NCI-H748 treated with DMSO at 0.1 percent for 48 hours (cell line): Measurements from ENCODE around the gene FAM98B.
A peak's percentile ranks its signal among the peaks of the same experiment; 100 is the strongest.

Source experiments
- DNase-seq: peaks from one replicate; lab custom pipeline; 2025; lab: John Stamatoyannopoulos, UW

Gene FAM98B

GRCh38 chr15:38461066-38461833 lies 7.3 kb downstream of the FAM98B start:
- no peak for DNase-seq

- DNase-seq, result no peak
Measured at GRCh38 chr15:38463893-38464292, 10.0 kb downstream of the FAM98B start.

GRCh38 chr15:38464675-38465074 lies 10.7 kb downstream of the FAM98B start:
- no peak for DNase-seq

GRCh38 chr15:38470816-38471215 lies 16.9 kb downstream of the FAM98B start:
- DNase-seq, result no peak

- DNase-seq, result no peak
Measured at GRCh38 chr15:38471974-38472373, 18.0 kb downstream of the FAM98B start.

- DNase-seq, result peak; percentile 7
Measured at GRCh38 chr15:38474155-38474757, 20.3 kb downstream of the FAM98B start.

GRCh38 chr15:38475361-38475760 lies 21.4 kb downstream of the FAM98B start:
- DNase-seq, result no peak

- no peak for DNase-seq
Measured at GRCh38 chr15:38476120-38476519, 22.2 kb downstream of the FAM98B start.

- no peak for DNase-seq
Measured at GRCh38 chr15:38477637-38478036, 23.7 kb downstream of the FAM98B start.

GRCh38 chr15:38479266-38479665 lies 25.3 kb downstream of the FAM98B start:
- DNase-seq, result no peak

- no peak for DNase-seq
Measured at GRCh38 chr15:38479756-38480155, 25.8 kb downstream of the FAM98B start.

- no peak for DNase-seq
Measured at GRCh38 chr15:38481113-38481512, 27.2 kb downstream of the FAM98B start.

GRCh38 chr15:38481761-38482160 lies 27.8 kb downstream of the FAM98B start:
- no peak for DNase-seq

GRCh38 chr15:38482572-38482971 lies 28.6 kb downstream of the FAM98B start:
- no peak for DNase-seq

- no peak for DNase-seq
Measured at GRCh38 chr15:38486936-38487335, 33.0 kb downstream of the FAM98B start.

GRCh38 chr15:38487378-38487777 lies 33.5 kb downstream of the FAM98B start:
- DNase-seq, result no peak

- no peak for DNase-seq
Measured at GRCh38 chr15:38490242-38490922, 36.5 kb downstream of the FAM98B start.

- no peak for DNase-seq
Measured at GRCh38 chr15:38496151-38496550, 42.2 kb downstream of the FAM98B start.

GRCh38 chr15:38499651-38500050 lies 45.7 kb downstream of the FAM98B start:
- DNase-seq, result no peak

GRCh38 chr15:38503496-38503895 lies 49.6 kb downstream of the FAM98B start:
- DNase-seq, result no peak

GRCh38 chr15:38504680-38505467 lies 50.9 kb downstream of the FAM98B start:
- DNase-seq, result no peak

GRCh38 chr15:38506997-38507396 lies 53.1 kb downstream of the FAM98B start:
- no peak for DNase-seq
